Measurements from ENCODE around the gene SNAI1.

Gene SNAI1

GRCh38 chr20:50026746-50027575 is 44.2 kb downstream of the SNAI1 start:
- in situ Hi-C loops (cut with MboI; ENCODE audit: low pct_unique_long_range_greater_than_20kb, low sequenced_read_pairs): no loop called here
- no peak for DNase-seq

GRCh38 chr20:50027611-50028105 is 44.9 kb downstream of the SNAI1 start:
- in situ Hi-C loops (cut with MboI; ENCODE audit: low pct_unique_long_range_greater_than_20kb, low sequenced_read_pairs): no loop called here
- no peak for DNase-seq

GRCh38 chr20:50029083-50029696 is 46.4 kb downstream of the SNAI1 start:
- no peak for DNase-seq
- in situ Hi-C loops (cut with MboI; ENCODE audit: low pct_unique_long_range_greater_than_20kb, low sequenced_read_pairs): no loop called here

GRCh38 chr20:50029697-50030461 is 47.1 kb downstream of the SNAI1 start:
- in situ Hi-C loops (cut with MboI; ENCODE audit: low pct_unique_long_range_greater_than_20kb, low sequenced_read_pairs): no loop called here

GRCh38 chr20:50032955-50033666 is 50.3 kb downstream of the SNAI1 start:
- DNase-seq: no peak

More at GRCh38 chr20:50029697-50030461, 47.1 kb downstream of the SNAI1 start:
- DNase-seq: no peak

GRCh38 chr20:50034567-50035180 is 51.9 kb downstream of the SNAI1 start:
- DNase-seq: no peak
- in situ Hi-C loops (cut with MboI; ENCODE audit: low pct_unique_long_range_greater_than_20kb, low sequenced_read_pairs): no loop called here

More at GRCh38 chr20:50032955-50033666, 50.3 kb downstream of the SNAI1 start:
- in situ Hi-C loops (cut with MboI; ENCODE audit: low pct_unique_long_range_greater_than_20kb, low sequenced_read_pairs): no loop called here

GRCh38 chr20:50036703-50037102 is 53.9 kb downstream of the SNAI1 start:
- DNase-seq: no peak
- in situ Hi-C loops (cut with MboI; ENCODE audit: low pct_unique_long_range_greater_than_20kb, low sequenced_read_pairs): no loop called here

GRCh38 chr20:50037123-50037522 is 54.3 kb downstream of the SNAI1 start:
- no peak for DNase-seq
- in situ Hi-C loops (cut with MboI; ENCODE audit: low pct_unique_long_range_greater_than_20kb, low sequenced_read_pairs): no loop called here

- in situ Hi-C loops (cut with MboI; ENCODE audit: low pct_unique_long_range_greater_than_20kb, low sequenced_read_pairs): no loop called here
These were observed 54.8 kb downstream of the SNAI1 start for GRCh38 chr20:50037575-50037974.

GRCh38 chr20:50038169-50038568 is 55.4 kb downstream of the SNAI1 start:
- in situ Hi-C loops (cut with MboI; ENCODE audit: low pct_unique_long_range_greater_than_20kb, low sequenced_read_pairs): no loop called here
- DNase-seq: no peak

More at GRCh38 chr20:50037575-50037974, 54.8 kb downstream of the SNAI1 start:
- no peak for DNase-seq

Data from KBM-7 (cell line).